Peyer's patch (tissue), 4 donors: ENCODE results near the gene EMILIN3. TPM values are rescaled to one million over a fixed set of nuclear protein-coding genes. Genes with fewer than 3 reads are reported as not detected.

Experiments used
- DNase-seq, 3 donors: peaks; one replicate each; pipeline ENCODE4 v3.0.0-alpha.2; 2017 to 2019
- H3K27ac ChIP-seq, 4 donors: fragments of 200-600 bp; sonication (generic); one replicate each; pipeline ENCODE4 v1.5.1; 2016 to 2019
- H3K27me3 ChIP-seq, 2 donors: fragments of 200-600 bp; sonication (generic); one replicate each; pipeline ENCODE4 v1.5.1; 2019
- H3K36me3 ChIP-seq, 3 donors: fragments of 200-600 bp; sonication (generic); one replicate each; pipeline ENCODE4 v1.5.1; 2016 to 2019
- H3K4me1 ChIP-seq, 4 donors: fragments of 200-600 bp; sonication (generic); one replicate each; pipeline ENCODE4 v1.5.1; 2016 to 2019
- H3K4me3 ChIP-seq, 4 donors: fragments of 200-600 bp; sonication (generic); 1 replicate in 3 of 4; 2 replicates in 1 of 4; pipeline ENCODE4 v1.5.1; 2016 to 2019; ENCODE audit warnings: mild to moderate bottlenecking in 1 of 4
- H3K9me3 ChIP-seq, 4 donors: fragments of 200-600 bp; sonication (generic); one replicate each; pipeline ENCODE4 v1.5.1; 2016 to 2019; ENCODE audit warnings: mild to moderate bottlenecking in 1 of 4
- CTCF ChIP-seq, 6 experiments: fragments of 450-650 bp in 4 of 6; fragments of 200-600 bp in 2 of 6; sonication (generic) in 1 of 6; IDR thresholded peaks; one replicate each; pipeline ENCODE4 v1.5.1; 2017 to 2019; ENCODE audit warnings: antibody characterized with exemption in 6 of 6, mild to moderate bottlenecking in 3 of 6, moderate library complexity in 1 of 6
- POLR2A ChIP-seq, 2 donors: fragments of 450-650 bp; IDR thresholded peaks; one replicate each; pipeline ENCODE4 v1.5.1; 2017; ENCODE audit warnings: antibody characterized with exemption in 2 of 2, mild to moderate bottlenecking in 2 of 2, moderate library complexity in 2 of 2
- total RNA-seq, 4 donors: library from RNA; depleted of rRNA; stranded (reverse); fragments of >200 nt; gene quantifications; one replicate each; pipeline ENCODE4 v1.1.0, GENCODE V29; 2016

The EMILIN3 gene
- total RNA-seq, 4 donors from 2014 or later, result 0.66 TPM; not detected in 3

GRCh38 chr20:41329435-41330342, 36.9 kb downstream of the EMILIN3 start:
- Histone ChIP-seq H3K4me3 (no peak overlapping the region), H3K27me3 (no peaks in the 10 kb centered on the region), H3K9me3 (no peaks in the 10 kb centered on the region), H3K36me3 (no peaks in the 10 kb centered on the region), H3K4me1 (peaks cover 0 to 3% (median 0%) of the 10 kb centered on the region in 4 donors), H3K27ac (peak overlapping the region; percentile 27 to 63 (median 47))
- no peak for TF ChIP-seq CTCF (IDR thresholded peaks at IDR 0.05)
- no peak for TF ChIP-seq POLR2A (IDR thresholded peaks at IDR 0.05)
- DNase-seq, result peak in 2 of 3 donors; percentile 59 to 83

GRCh38 chr20:41327178-41327577, 39.4 kb downstream of the EMILIN3 start:
- Histone ChIP-seq H3K36me3 (no peaks in the 10 kb centered on the region), H3K9me3 (no peaks in the 10 kb centered on the region)
- no peak for DNase-seq

DNA sequence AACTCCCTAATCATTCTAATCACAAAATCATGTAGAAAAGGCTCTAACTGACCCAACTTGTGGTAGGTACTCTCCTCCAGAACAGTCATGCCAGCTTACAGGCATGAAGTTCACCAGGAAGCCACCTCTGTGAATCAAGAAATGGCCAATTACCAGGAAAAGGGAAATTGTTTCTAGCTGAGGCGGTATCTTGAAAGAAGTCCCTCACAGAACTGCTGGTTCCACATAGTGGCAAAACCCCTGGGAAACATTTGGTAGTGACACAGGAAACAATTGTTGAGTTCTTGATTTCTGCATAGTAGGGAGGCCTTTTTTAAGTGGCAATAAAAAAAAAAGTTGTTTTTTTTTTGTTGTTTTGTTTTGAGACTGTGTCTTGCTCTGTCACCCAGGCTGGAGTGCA, 45.6 kb downstream of the EMILIN3 start:
- Histone ChIP-seq H3K9me3 (no peaks in the 10 kb centered on the region), H3K27ac (peak overlapping the region in 2 of 4 donors; percentile 69 to 80), H3K36me3 (no peaks in the 10 kb centered on the region), H3K4me1 (peaks cover 0 to 34% (median 6%) of the 10 kb centered on the region in 4 donors), H3K4me3 (no peak overlapping the region), H3K27me3 (no peaks in the 10 kb centered on the region)
- DNase-seq, result peak in 1 of 3 donors; percentile 2
- TF ChIP-seq CTCF (IDR thresholded peaks at IDR 0.05) (no peak), POLR2A (IDR thresholded peaks at IDR 0.05) (no peak)

More at GRCh38 chr20:41327178-41327577, 39.4 kb downstream of the EMILIN3 start:
- H3K27me3 ChIP-seq, result no peaks in the 10 kb centered on the region
- H3K4me3 ChIP-seq, result no peak overlapping the region
- TF ChIP-seq CTCF (IDR thresholded peaks at IDR 0.05) (no peak), POLR2A (IDR thresholded peaks at IDR 0.05) (no peak)
- H3K27ac ChIP-seq, result no peak overlapping the region
- peaks cover 0 to 5% (median 2%) of the 10 kb centered on the region in 4 donors for H3K4me1 ChIP-seq

- TF ChIP-seq POLR2A (IDR thresholded peaks at IDR 0.05), result no peak
- no peak for TF ChIP-seq CTCF (IDR thresholded peaks at IDR 0.05)
- Histone ChIP-seq H3K27ac (peak overlapping the region in 1 of 4 donors; percentile 69), H3K4me1 (peaks cover 0 to 37% (median 6%) of the 10 kb centered on the region in 4 donors), H3K27me3 (no peaks in the 10 kb centered on the region), H3K36me3 (no peaks in the 10 kb centered on the region), H3K9me3 (no peaks in the 10 kb centered on the region), H3K4me3 (no peak overlapping the region)
- no peak for DNase-seq
Measured at GRCh38 chr20:41320441-41320840, 46.2 kb downstream of the EMILIN3 start.

GRCh38 chr20:41318271-41318649, 48.4 kb downstream of the EMILIN3 start:
- Histone ChIP-seq H3K9me3 (no peaks in the 10 kb centered on the region), H3K4me3 (peak overlapping the region; percentile 72 to 94 (median 85))

More at GRCh38 chr20:41318271-41318649, 48.4 kb downstream of the EMILIN3 start:
- DNase-seq, result no peak
- peaks cover 0 to 37% (median 6%) of the 10 kb centered on the region in 4 donors for H3K4me1 ChIP-seq
- no peaks in the 10 kb centered on the region for H3K36me3 ChIP-seq
- TF ChIP-seq CTCF (IDR thresholded peaks at IDR 0.05) (no peak), POLR2A (IDR thresholded peaks at IDR 0.05) (no peak)
- H3K27ac ChIP-seq, result peak overlapping the region; percentile 76 to 98 (median 90)
- H3K27me3 ChIP-seq, result no peaks in the 10 kb centered on the region
